ENCODE measurements around the gene GPR155.

- TF ChIP-seq CTCF (conservative IDR thresholded peaks at IDR 0.05; ENCODE audit: low read depth in 2 of 2) (no peak), REST (IDR thresholded peaks at IDR 0.05; ENCODE audit: unreplicated experiment) (no peak), EZH2 (IDR thresholded peaks at IDR 0.05; ENCODE audit: low read depth, unreplicated experiment) (no peak), EZH2phosphoT487 (IDR thresholded peaks at IDR 0.05; ENCODE audit: unreplicated experiment) (no peak), POLR2AphosphoS5 (IDR thresholded peaks at IDR 0.05; ENCODE audit: low read depth) (no peak), CREB1 (CRISPR knock-in tag; IDR thresholded peaks at IDR 0.05; ENCODE audit: low read depth) (no peak), JUNB (IDR thresholded peaks at IDR 0.05; ENCODE audit: unreplicated experiment) (no peak), ZNF462 (CRISPR knock-in tag; IDR thresholded peaks at IDR 0.05) (no peak), STAT1 (IDR thresholded peaks at IDR 0.05; ENCODE audit: unreplicated experiment) (no peak), ETS1 (IDR thresholded peaks at IDR 0.05) (no peak), ZNF331 (CRISPR knock-in tag; IDR thresholded peaks at IDR 0.05; ENCODE audit: low read depth) (no peak), ZNF114 (CRISPR knock-in tag; IDR thresholded peaks at IDR 0.05) (no peak), NANOG (IDR thresholded peaks at IDR 0.05; ENCODE audit: borderline replicate concordance) (no peak)
Observed at GRCh38 chr2:174446531-174446930, 40.3 kb downstream of the GPR155 start.
